ENCODE measurements around the gene RTL5.

Gene RTL5

DNA sequence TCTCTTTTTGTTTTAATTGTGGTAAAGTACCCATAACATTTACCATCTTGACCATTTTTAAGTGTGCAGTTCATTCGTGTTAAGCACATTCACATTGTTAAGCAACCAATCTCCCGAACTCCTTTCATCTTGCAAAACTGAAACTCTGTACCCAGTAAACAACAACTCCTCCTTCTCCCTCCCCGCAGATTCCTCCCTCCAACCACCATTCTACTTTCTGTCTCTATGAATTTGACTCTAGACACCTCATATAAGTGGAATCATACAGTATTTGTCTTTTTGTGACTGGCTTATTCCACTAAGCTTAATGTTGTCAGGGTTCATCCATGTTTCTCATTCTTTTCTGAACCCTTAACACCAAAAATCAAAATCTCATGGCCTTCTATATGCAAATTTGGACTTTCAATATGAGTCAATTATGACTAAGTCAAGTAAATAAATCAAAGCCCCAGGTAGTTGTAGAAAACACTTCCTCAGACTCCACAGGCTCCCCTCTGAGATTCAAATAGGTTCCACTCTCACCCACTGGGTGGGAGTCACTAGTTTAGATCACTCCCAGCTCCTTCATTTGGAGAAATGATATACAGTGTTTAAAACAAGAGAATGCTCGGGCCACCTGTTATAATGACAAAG, 9.8 kb upstream of the RTL5 start:
- H3K27me3 ChIP-seq (ENCODE audit: insufficient read depth, poor library complexity, severe bottlenecking), result no peaks in the 10 kb centered on the region
- no peak overlapping the region for H3K4me3 ChIP-seq (replicated peaks; ENCODE audit: insufficient read depth, low read length)
- TF ChIP-seq SPI1 (IDR thresholded peaks at IDR 0.05; ENCODE audit: borderline replicate concordance, low read depth) (no peak), POLR2AphosphoS5 (IDR thresholded peaks at IDR 0.05; ENCODE audit: low read depth) (no peak), GABPA (IDR thresholded peaks at IDR 0.05; ENCODE audit: low read depth) (no peak), REST (IDR thresholded peaks at IDR 0.05; ENCODE audit: insufficient replicate concordance, low read depth) (no peak)
- TF ChIP-seq, protein P1, sequence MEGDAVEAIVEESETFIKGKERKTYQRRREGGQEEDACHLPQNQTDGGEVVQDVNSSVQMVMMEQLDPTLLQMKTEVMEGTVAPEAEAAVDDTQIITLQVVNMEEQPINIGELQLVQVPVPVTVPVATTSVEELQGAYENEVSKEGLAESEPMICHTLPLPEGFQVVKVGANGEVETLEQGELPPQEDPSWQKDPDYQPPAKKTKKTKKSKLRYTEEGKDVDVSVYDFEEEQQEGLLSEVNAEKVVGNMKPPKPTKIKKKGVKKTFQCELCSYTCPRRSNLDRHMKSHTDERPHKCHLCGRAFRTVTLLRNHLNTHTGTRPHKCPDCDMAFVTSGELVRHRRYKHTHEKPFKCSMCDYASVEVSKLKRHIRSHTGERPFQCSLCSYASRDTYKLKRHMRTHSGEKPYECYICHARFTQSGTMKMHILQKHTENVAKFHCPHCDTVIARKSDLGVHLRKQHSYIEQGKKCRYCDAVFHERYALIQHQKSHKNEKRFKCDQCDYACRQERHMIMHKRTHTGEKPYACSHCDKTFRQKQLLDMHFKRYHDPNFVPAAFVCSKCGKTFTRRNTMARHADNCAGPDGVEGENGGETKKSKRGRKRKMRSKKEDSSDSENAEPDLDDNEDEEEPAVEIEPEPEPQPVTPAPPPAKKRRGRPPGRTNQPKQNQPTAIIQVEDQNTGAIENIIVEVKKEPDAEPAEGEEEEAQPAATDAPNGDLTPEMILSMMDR (IDR thresholded peaks at IDR 0.05; ENCODE audit: insufficient read depth, low read length), result no peak
- DNase-seq (ENCODE audit: low read depth in 1 of 2, low spot score in 1 of 2), result no peak
- no peak overlapping the region for H3K27ac ChIP-seq (replicated peaks)

- no peak for TF ChIP-seq SPI1 (IDR thresholded peaks at IDR 0.05; ENCODE audit: borderline replicate concordance, low read depth)
- TF ChIP-seq REST (IDR thresholded peaks at IDR 0.05; ENCODE audit: insufficient replicate concordance, low read depth), result no peak
- TF ChIP-seq POLR2AphosphoS5 (IDR thresholded peaks at IDR 0.05; ENCODE audit: low read depth), result no peak
- TF ChIP-seq, protein P1 (IDR thresholded peaks at IDR 0.05; ENCODE audit: insufficient read depth, low read length), result no peak
- TF ChIP-seq GABPA (IDR thresholded peaks at IDR 0.05; ENCODE audit: low read depth), result no peak
- no peaks in the 10 kb centered on the region for H3K27me3 ChIP-seq (ENCODE audit: insufficient read depth, poor library complexity, severe bottlenecking)
- DNase-seq (ENCODE audit: low read depth in 1 of 2, low spot score in 1 of 2), result no peak
- no peak overlapping the region for H3K27ac ChIP-seq (replicated peaks)
- no peak overlapping the region for H3K4me3 ChIP-seq (replicated peaks; ENCODE audit: insufficient read depth, low read length)
Observed at GRCh38 chrX:72139538-72139937, 7.8 kb upstream of the RTL5 start.

DNA sequence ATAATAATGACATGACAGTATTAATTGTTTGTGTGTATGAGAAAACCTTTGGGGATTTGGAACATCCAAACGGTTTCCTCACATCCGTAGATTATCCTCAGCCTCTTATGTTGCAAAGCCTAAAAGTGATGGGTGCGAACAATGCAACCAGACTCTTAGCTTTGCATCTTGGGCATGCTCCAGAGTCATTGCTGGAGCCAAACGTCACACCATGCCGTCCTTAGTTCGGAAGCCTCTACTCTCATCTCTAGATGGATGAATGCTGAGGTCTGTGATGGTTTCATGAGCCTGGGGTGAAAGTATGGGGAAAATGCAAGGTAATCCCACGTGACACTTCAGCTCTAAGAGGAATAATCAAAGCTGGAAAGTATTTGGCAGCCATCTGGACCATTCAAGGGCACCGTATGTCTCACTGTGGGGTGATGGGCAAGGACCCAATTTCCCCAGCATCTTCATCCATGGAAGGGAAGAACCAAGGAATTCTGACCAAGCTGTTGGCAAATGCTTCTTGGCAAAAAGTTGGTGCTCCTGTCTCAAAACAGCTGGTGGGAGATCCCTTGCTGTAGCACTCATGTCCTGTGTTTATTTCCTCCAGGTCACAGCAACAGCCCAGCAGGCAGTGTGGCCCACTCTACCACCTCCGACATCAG, 6.3 kb upstream of the RTL5 start:
- Histone ChIP-seq H3K27me3 (ENCODE audit: insufficient read depth, poor library complexity, severe bottlenecking) (no peaks in the 10 kb centered on the region), H3K4me3 (replicated peaks; ENCODE audit: insufficient read depth, low read length) (no peak overlapping the region), H3K27ac (replicated peaks) (no peak overlapping the region)
- no peak for DNase-seq (ENCODE audit: low read depth in 1 of 2, low spot score in 1 of 2)
- TF ChIP-seq SPI1 (IDR thresholded peaks at IDR 0.05; ENCODE audit: borderline replicate concordance, low read depth) (no peak), REST (IDR thresholded peaks at IDR 0.05; ENCODE audit: insufficient replicate concordance, low read depth) (no peak), POLR2AphosphoS5 (IDR thresholded peaks at IDR 0.05; ENCODE audit: low read depth) (no peak), GABPA (IDR thresholded peaks at IDR 0.05; ENCODE audit: low read depth) (no peak)
- TF ChIP-seq, protein P1 (IDR thresholded peaks at IDR 0.05; ENCODE audit: insufficient read depth, low read length), result no peak

Data from HL-60 (cell line).